Measurements from ENCODE around the gene ST3GAL5.
A peak's percentile ranks its signal among the peaks of the same experiment; 100 is the strongest.

The ST3GAL5 gene

DNA sequence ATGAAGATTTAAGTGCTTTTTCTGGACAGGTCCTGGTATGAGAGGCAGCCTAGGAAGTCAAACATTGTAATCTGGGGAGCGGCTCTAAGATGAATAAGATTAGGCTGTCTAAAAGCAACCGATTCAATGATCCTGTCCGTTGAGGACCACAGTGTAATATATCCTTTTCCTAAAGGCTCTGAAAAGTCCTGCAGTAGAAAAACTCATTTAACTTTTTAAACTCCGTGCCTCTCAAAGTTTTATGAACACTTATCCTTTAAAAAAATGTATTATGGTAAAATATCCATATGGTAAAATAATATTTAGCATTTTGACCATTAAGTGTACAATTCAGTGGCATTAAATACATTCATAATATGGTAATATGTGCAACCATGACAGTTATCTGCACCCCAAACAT, 95.2 kb downstream of the ST3GAL5 start:
- no peak for DNase-seq (ENCODE audit: low spot score)
- Histone ChIP-seq H3K4me3 (no peak overlapping the region), H3K27ac (peak overlapping the region; percentile 71 to 94)
- TF ChIP-seq, protein P1, sequence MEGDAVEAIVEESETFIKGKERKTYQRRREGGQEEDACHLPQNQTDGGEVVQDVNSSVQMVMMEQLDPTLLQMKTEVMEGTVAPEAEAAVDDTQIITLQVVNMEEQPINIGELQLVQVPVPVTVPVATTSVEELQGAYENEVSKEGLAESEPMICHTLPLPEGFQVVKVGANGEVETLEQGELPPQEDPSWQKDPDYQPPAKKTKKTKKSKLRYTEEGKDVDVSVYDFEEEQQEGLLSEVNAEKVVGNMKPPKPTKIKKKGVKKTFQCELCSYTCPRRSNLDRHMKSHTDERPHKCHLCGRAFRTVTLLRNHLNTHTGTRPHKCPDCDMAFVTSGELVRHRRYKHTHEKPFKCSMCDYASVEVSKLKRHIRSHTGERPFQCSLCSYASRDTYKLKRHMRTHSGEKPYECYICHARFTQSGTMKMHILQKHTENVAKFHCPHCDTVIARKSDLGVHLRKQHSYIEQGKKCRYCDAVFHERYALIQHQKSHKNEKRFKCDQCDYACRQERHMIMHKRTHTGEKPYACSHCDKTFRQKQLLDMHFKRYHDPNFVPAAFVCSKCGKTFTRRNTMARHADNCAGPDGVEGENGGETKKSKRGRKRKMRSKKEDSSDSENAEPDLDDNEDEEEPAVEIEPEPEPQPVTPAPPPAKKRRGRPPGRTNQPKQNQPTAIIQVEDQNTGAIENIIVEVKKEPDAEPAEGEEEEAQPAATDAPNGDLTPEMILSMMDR (IDR thresholded peaks at IDR 0.05): no peak

GRCh38 chr2:85792783-85793441, 95.9 kb downstream of the ST3GAL5 start:
- Histone ChIP-seq H3K4me3 (no peak overlapping the region), H3K27ac (peak overlapping the region; percentile 71 to 94)
- TF ChIP-seq, protein P1 (IDR thresholded peaks at IDR 0.05): no peak
- DNase-seq (ENCODE audit: low spot score): no peak

GRCh38 chr2:85791704-85792565, 96.9 kb downstream of the ST3GAL5 start:
- Histone ChIP-seq H3K4me3 (no peak overlapping the region), H3K27ac (peak overlapping the region; percentile 71 to 94)
- no peak for DNase-seq (ENCODE audit: low spot score)
- TF ChIP-seq, protein P1 (IDR thresholded peaks at IDR 0.05): no peak

DNA sequence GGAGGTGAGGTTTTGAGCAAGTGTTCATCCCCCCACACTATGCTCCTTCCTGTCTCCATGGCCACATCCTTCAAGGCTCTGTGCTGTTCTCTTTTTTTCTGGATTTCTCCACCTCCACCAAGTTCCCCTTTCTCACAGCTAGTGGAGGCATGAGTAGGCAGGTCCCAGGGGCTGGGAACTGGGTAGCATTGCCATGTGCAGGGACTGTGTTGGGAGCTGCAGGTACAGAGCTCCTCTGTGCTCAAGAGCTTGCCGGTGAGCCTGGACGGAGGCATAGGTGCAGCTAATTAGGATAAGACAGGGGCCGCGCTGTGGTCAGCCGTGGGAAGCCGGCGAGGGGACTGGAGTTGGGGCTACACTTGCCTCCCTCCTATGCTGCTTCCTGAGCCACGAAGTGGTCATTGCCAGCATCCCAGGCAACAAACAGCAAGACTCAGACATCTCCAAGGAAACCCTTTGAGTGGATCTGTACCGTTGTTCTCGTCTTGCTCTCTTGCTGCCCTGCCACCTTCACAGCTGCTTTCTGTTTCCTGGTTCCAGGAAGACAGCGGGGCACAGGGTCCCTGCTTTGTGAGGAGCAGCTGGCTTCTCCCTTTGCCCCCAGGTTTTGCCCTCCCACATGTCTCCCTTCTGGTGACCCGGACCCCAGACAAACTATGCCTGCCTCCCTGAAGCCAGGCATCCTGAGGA, 98.1 kb downstream of the ST3GAL5 start:
- peak overlapping the region in 1 of 2 donors; percentile 94 for H3K27ac ChIP-seq
- TF ChIP-seq, protein P1 (IDR thresholded peaks at IDR 0.05): no peak
- no peak overlapping the region for H3K4me3 ChIP-seq
- no peak for DNase-seq (ENCODE audit: low spot score)

- Histone ChIP-seq H3K4me3 (no peak overlapping the region), H3K27ac (peak overlapping the region in 1 of 2 donors; percentile 12)
- DNase-seq (ENCODE audit: low spot score): no peak
- TF ChIP-seq, protein P1 (IDR thresholded peaks at IDR 0.05): no peak
These were observed 98.8 kb downstream of the ST3GAL5 start for GRCh38 chr2:85790032-85790431.

- Histone ChIP-seq H3K27ac (peak overlapping the region in 1 of 2 donors; percentile 66), H3K4me3 (no peak overlapping the region)
- no peak for DNase-seq (ENCODE audit: low spot score)
- TF ChIP-seq, protein P1 (IDR thresholded peaks at IDR 0.05): no peak
These were observed 99.5 kb downstream of the ST3GAL5 start for GRCh38 chr2:85789271-85789670.

Data from coronary artery (tissue), 2 donors.